ENCODE results near the gene FOXI1. TPM values are rescaled to one million over a fixed set of nuclear protein-coding genes. Genes with fewer than 3 reads are reported as not detected.

FOXI1 gene
- total RNA-seq, 1 donor = not detected

DNA sequence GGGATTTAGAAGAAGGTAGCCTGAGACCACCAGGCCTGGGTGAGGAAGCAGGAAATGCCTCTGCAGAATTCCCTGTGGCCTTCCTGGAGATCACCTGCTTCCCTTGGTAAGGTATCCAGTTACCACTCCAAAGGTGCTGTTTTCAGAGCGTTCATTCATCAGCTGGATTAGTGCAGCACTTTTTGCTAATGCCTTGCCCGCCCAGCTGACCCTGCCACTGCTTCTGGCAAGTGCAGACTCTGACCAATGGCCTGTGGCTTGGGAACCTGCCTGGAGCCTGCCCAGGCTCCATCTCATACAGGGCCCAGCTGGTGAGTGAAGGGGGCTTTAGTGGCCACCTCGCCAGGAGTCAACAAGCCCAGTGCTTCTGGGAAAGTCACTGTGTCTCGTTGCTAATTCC is 48.6 kb downstream of the FOXI1 start:
- no peak for TF ChIP-seq CTCF (IDR thresholded peaks at IDR 0.05; ENCODE audit: insufficient read depth, low read length)
- H3K4me3 ChIP-seq (ENCODE audit: low read depth, low read length) = no peak overlapping the region
- DNase-seq (ENCODE audit: low read depth) = no peak

DNA sequence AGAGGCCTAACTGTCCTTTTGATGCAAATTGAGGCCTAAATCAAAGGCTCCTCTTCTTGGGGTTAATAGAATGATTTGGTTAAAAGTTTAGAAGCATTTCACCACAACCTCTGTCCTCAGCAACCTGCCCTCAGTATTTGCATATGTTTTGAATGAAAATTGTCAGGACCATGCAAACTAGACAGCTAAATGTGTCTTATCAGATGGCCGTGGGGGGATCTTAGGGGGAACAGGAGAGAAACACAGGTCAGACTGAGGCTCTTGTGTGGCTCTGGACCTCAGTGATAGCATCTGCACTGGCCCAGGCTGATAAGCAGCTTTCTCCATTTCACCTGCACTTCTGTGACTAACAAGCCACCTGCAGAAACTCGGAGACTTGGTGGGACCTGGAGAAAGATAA is 49.0 kb downstream of the FOXI1 start:
- no peak for TF ChIP-seq CTCF (IDR thresholded peaks at IDR 0.05; ENCODE audit: insufficient read depth, low read length)

DNA sequence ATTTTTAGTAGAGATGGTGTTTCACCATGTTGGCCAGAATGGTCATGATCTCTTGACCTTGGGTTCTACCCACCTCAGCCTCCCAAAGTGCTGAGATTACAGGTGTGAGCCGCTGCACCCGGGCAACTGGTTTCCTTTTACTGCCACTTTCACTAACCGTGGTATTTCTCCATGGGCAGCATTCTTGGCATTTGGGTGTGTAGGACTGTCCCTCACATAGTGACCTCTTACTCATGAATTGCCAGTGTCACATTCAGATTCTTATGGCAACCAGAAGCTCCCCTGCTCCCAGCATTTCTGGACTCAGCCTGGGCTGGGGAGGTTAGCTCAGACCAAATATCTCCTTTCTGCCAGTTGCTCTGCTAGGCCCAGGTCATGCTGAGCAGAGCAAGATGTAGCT is 50.1 kb downstream of the FOXI1 start:
- no peak for TF ChIP-seq CTCF (IDR thresholded peaks at IDR 0.05; ENCODE audit: insufficient read depth, low read length)
- H3K4me3 ChIP-seq (ENCODE audit: low read depth, low read length) = no peak overlapping the region
- DNase-seq (ENCODE audit: low read depth) = no peak

More for the DNA sequence above, 49.0 kb downstream of the FOXI1 start:
- DNase-seq (ENCODE audit: low read depth) = no peak
- no peak overlapping the region for H3K4me3 ChIP-seq (ENCODE audit: low read depth, low read length)

DNA sequence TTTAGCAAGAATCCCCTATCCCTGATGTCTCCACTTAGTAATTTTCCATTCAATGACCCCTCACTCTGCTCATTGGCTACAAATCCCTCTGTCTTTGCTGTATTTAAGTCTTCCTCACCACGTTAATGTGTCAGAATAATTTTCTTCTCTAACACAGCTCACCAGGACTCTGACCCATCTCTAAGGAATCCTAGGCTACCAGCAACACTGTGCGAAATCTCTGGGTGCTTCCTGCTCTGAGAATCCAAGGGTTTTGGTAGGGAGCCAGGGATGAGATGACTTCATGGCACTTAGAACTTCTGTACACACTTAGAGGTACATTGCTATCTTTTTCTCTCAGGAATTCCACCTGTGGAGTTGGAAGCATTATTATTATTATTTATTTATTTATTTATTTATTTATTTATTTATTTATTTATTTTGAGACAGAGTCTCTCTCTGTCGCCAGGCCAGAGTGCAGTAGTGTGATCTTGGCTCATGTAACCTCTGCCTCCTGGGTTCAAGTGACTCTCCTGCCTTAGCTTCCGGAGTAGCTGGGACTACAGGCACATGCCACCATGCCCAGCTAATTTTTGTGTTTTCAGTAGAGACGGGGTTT is 53.5 kb downstream of the FOXI1 start:
- H3K4me3 ChIP-seq (ENCODE audit: low read depth, low read length) = no peak overlapping the region
- DNase-seq (ENCODE audit: low read depth) = peak; percentile 16
- TF ChIP-seq CTCF (IDR thresholded peaks at IDR 0.05; ENCODE audit: insufficient read depth, low read length) = no peak

Other genes starting within 250 kb of the FOXI1 start
- gene INSYN2B, start 125.4 kb upstream of the FOXI1 start, total RNA-seq (ENCODE audit: low replicate concordance) = 7.8 and 19.7 TPM in 2 replicates
- not detected in 2 replicates for gene C5orf58, start 127.1 kb downstream of the FOXI1 start, total RNA-seq (ENCODE audit: low replicate concordance)
- not detected in 2 replicates for gene LCP2, start 191.9 kb downstream of the FOXI1 start, total RNA-seq (ENCODE audit: low replicate concordance)

All from fibroblast of the aortic adventitia (primary cell).